Testis (tissue), 3 donors: ENCODE measurements around the gene PDXDC1. TPM values are rescaled to one million over a fixed set of nuclear protein-coding genes. Genes with fewer than 3 reads are reported as not detected.
"Not testable (repeated sequence)": the region's sequence is repeated elsewhere in the genome, so short reads cannot be mapped to it uniquely, and the experiment has no call there.

Experiments used
- DNase-seq: peaks from one replicate; pipeline ENCODE4 v3.0.0-alpha.2; 2019
- H3K27ac ChIP-seq, 2 donors: fragments of 200-600 bp; sonication (generic); one replicate each; pipeline ENCODE4 v1.5.1; 2019
- H3K27me3 ChIP-seq: fragments of 200-600 bp; sonication (generic); one replicate; pipeline ENCODE4 v1.5.1; 2019
- H3K36me3 ChIP-seq: fragments of 200-600 bp; sonication (generic); one replicate; pipeline ENCODE4 v1.5.1; 2017; ENCODE audit warnings: low read depth; ENCODE audit errors: missing control alignments
- H3K4me1 ChIP-seq: fragments of 200-600 bp; sonication (generic); one replicate; pipeline ENCODE4 v1.5.1; 2019
- H3K4me3 ChIP-seq, 2 donors: fragments of 200-600 bp; sonication (generic); one replicate each; pipeline ENCODE4 v1.5.1; 2017 to 2019
- H3K9me3 ChIP-seq: fragments of 200-600 bp; sonication (generic); one replicate; pipeline ENCODE4 v1.5.1; 2017
- WGBS, 2 donors: methylation state at CpG; one replicate each; pipeline ENCODE4 v1.1.5; 2018; 5-methylcytosine and 5-hydroxymethylcytosine counted together
- intact Hi-C: fragments of 100-400 bp; cut with DNase I; formaldehyde crosslinking; loops from one replicate; pipeline ENCODE4 v1.15.1; 2023; ENCODE audit warnings: low total_unique reads
- polyA plus RNA-seq: library from polyadenylated mRNA; stranded (reverse); fragments of 350-450 nt; fragmentation: Illumina TruSeq; extraction: RNeasy Lipid Tissue Mini Kit (QIAGEN cat#74804); gene quantifications from one replicate; pipeline ENCODE4 v1.2.3, GENCODE V29; 2014; ENCODE audit warnings: low read depth, low replicate concordance; ENCODE audit not compliant: insufficient read depth
- total RNA-seq, 2 donors: library from RNA; depleted of rRNA; stranded (reverse); fragments of >200 nt; gene quantifications; one replicate each; pipeline ENCODE4 v1.2.3, GENCODE V29; 2016

PDXDC1 gene
- total and polyA plus RNA-seq, 3 donors from 2014 or later, result 171 to 257 (median 247) TPM

GRCh38 chr16:15148831-15149230, 174.0 kb downstream of the PDXDC1 start:
- H3K9me3 ChIP-seq, H3K4me3 ChIP-seq, DNase-seq, H3K36me3 ChIP-seq, intact Hi-C loops, H3K27me3 ChIP-seq, H3K27ac ChIP-seq: not testable (repeated sequence)
- H3K4me1 ChIP-seq, result peaks cover 25% of the 10 kb centered on the region
- 82 to 87% methylated on average over 6 to 19 of the region's 19 CpGs for WGBS, 2 donors

GRCh38 chr16:15149260-15149659, 174.4 kb downstream of the PDXDC1 start:
- H3K27ac ChIP-seq, H3K4me3 ChIP-seq, DNase-seq, intact Hi-C loops, H3K36me3 ChIP-seq, H3K9me3 ChIP-seq, H3K27me3 ChIP-seq: not testable (repeated sequence)
- WGBS, 2 donors, result 84 to 96% methylated on average over 4 to 10 of the region's 12 CpGs
- peaks cover 21% of the 10 kb centered on the region for H3K4me1 ChIP-seq

GRCh38 chr16:15154005-15154404, 179.2 kb downstream of the PDXDC1 start:
- no CpG with 5 or more reads among the region's 48 CpGs for WGBS, 2 donors

GRCh38 chr16:15154650-15155562, 180.1 kb downstream of the PDXDC1 start:
- intact Hi-C loops, H3K27ac ChIP-seq: not testable (repeated sequence)

More at GRCh38 chr16:15154005-15154404, 179.2 kb downstream of the PDXDC1 start:
- peak; percentile 42 for DNase-seq
- intact Hi-C loops, H3K27me3 ChIP-seq, H3K9me3 ChIP-seq, H3K36me3 ChIP-seq, H3K4me1 ChIP-seq: not testable (repeated sequence)
- peak overlapping the region; percentile 44 to 69 for H3K27ac ChIP-seq
- H3K4me3 ChIP-seq, result peak overlapping the region; percentile 53 to 55

GRCh38 chr16:15157644-15158043, 182.8 kb downstream of the PDXDC1 start:
- H3K9me3 ChIP-seq, H3K27ac ChIP-seq, H3K36me3 ChIP-seq, H3K4me3 ChIP-seq, DNase-seq, H3K4me1 ChIP-seq, intact Hi-C loops, H3K27me3 ChIP-seq: not testable (repeated sequence)
- WGBS, 2 donors, result 86 to 91% methylated on average over 4 to 5 of the region's 8 CpGs

More at GRCh38 chr16:15154650-15155562, 180.1 kb downstream of the PDXDC1 start:
- 0% methylated on average over 27 of the region's 80 CpGs; no CpG with 5 or more reads in 1 of the 2 donors for WGBS, 2 donors
- not testable (repeated sequence) for H3K27me3 ChIP-seq, H3K4me1 ChIP-seq, H3K9me3 ChIP-seq, H3K36me3 ChIP-seq
- DNase-seq, result peak; percentile 94
- H3K4me3 ChIP-seq, result peak overlapping the region in 1 of 2 donors; percentile 53

GRCh38 chr16:15159671-15160070, 184.8 kb downstream of the PDXDC1 start:
- H3K9me3 ChIP-seq, H3K27ac ChIP-seq, H3K36me3 ChIP-seq, intact Hi-C loops, H3K27me3 ChIP-seq, H3K4me3 ChIP-seq, DNase-seq, H3K4me1 ChIP-seq: not testable (repeated sequence)
- WGBS, 2 donors, result 95% methylated on average over 4 to 5 of the region's 5 CpGs

GRCh38 chr16:15160571-15160970, 185.7 kb downstream of the PDXDC1 start:
- 93 to 98% methylated on average over 5 to 8 of the region's 10 CpGs for WGBS, 2 donors
- H3K4me3 ChIP-seq, H3K4me1 ChIP-seq, intact Hi-C loops, H3K27me3 ChIP-seq, H3K9me3 ChIP-seq, DNase-seq, H3K27ac ChIP-seq, H3K36me3 ChIP-seq: not testable (repeated sequence)

- H3K4me1 ChIP-seq, H3K27ac ChIP-seq, DNase-seq, H3K36me3 ChIP-seq, H3K9me3 ChIP-seq, H3K27me3 ChIP-seq, intact Hi-C loops, H3K4me3 ChIP-seq: not testable (repeated sequence)
- WGBS, 2 donors, result 84 to 86% methylated on average over 1 of the region's 1 CpG
Measured at GRCh38 chr16:15163055-15163454, 188.2 kb downstream of the PDXDC1 start.

- H3K9me3 ChIP-seq, H3K4me1 ChIP-seq, DNase-seq, H3K27ac ChIP-seq, H3K27me3 ChIP-seq, H3K4me3 ChIP-seq, intact Hi-C loops, H3K36me3 ChIP-seq: not testable (repeated sequence)
Measured at GRCh38 chr16:15166177-15166576, 191.4 kb downstream of the PDXDC1 start.

GRCh38 chr16:15168303-15168702, 193.5 kb downstream of the PDXDC1 start:
- intact Hi-C loops, H3K27me3 ChIP-seq, H3K9me3 ChIP-seq, DNase-seq, H3K36me3 ChIP-seq, H3K4me1 ChIP-seq, H3K4me3 ChIP-seq, H3K27ac ChIP-seq: not testable (repeated sequence)
- WGBS, 2 donors, result 66 to 74% methylated on average over 3 of the region's 3 CpGs

- DNase-seq, intact Hi-C loops, H3K4me1 ChIP-seq, H3K9me3 ChIP-seq, H3K27me3 ChIP-seq, H3K4me3 ChIP-seq, H3K36me3 ChIP-seq, H3K27ac ChIP-seq: not testable (repeated sequence)
- WGBS, 2 donors, result 84 to 88% methylated on average over 4 of the region's 5 CpGs
Measured at GRCh38 chr16:15168953-15169652, 194.3 kb downstream of the PDXDC1 start.

GRCh38 chr16:15179909-15180308, 205.1 kb downstream of the PDXDC1 start:
- WGBS, 2 donors, result 79% methylated on average over 3 of the region's 3 CpGs
- H3K4me1 ChIP-seq, intact Hi-C loops, H3K27me3 ChIP-seq, DNase-seq, H3K4me3 ChIP-seq, H3K27ac ChIP-seq, H3K36me3 ChIP-seq, H3K9me3 ChIP-seq: not testable (repeated sequence)
